Measurements from ENCODE around the gene RTN4RL2. TPM values are rescaled to one million over a fixed set of nuclear protein-coding genes. Genes with fewer than 3 reads are reported as not detected.

RTN4RL2 gene
- total and polyA plus RNA-seq, 9 of the 15 experiments (the other 6 are each of a cell fraction or from before 2014, with no cell fraction given), result 0.06 to 1.9 (median 0.34) TPM; not detected in 4

- H3K4me1 ChIP-seq (replicated peaks in 1 of 2; ENCODE audit: control insufficient read depth in 2 of 2, insufficient read depth in 2 of 2, low read length in 2 of 2), result peaks cover 14 to 46% of the 10 kb centered on the region in 2 experiments
- ChIA-PET CTCF (ENCODE audit: low intra/inter-chr PET ratio) (no interaction called here), POLR2A (interaction anchor here (0.6 to 1.9 kb wide), 7 partner anchors 9 to 726 kb away, joined by 3 to 6 read pairs (median 4); no protein-coding TSS in a partner anchor)
- H3K27ac ChIP-seq (ENCODE audit: extremely low read depth, low read depth, low read length), result no peak overlapping the region
- no peak overlapping the region for H2AFZ ChIP-seq (ENCODE audit: low read depth, low read length)
- no TSS peak for BruUV-seq (replicated peaks)
- FAIRE-seq (no peak), DNase-seq (ENCODE audit: extremely low read depth in 1 of 4, low spot score in 3 of 4) (no peak), ATAC-seq (no peak)
- intact Hi-C loops (cut with micrococcal nuclease) (no loop called here), in situ Hi-C loops (cut with MboI) (no loop called here)
- no peak for TF ChIP-seq SMAD4 (CRISPR knock-in tag; conservative IDR thresholded peaks at IDR 0.05)
- 0 out of 2 replicates have a peak, but pooled peaks have one; percentile 6 for TF ChIP-seq SPI1 (IDR thresholded peaks at IDR 0.05; ENCODE audit: borderline replicate concordance, low read depth, low read length)
- no peaks in the 10 kb centered on the region for H3K9me1 ChIP-seq (ENCODE audit: control insufficient read depth, insufficient read depth, low read length)
- H3K4me2 ChIP-seq (ENCODE audit: insufficient read depth, low read length), result no peak overlapping the region
- H3K36me3 ChIP-seq (ENCODE audit: control insufficient read depth, insufficient read depth, low read length), result no peaks in the 10 kb centered on the region
- H3K27me3 ChIP-seq (ENCODE audit: control insufficient read depth in 2 of 2, insufficient read depth in 2 of 2, low read length in 2 of 2), result no peaks in the 10 kb centered on the region
- peaks cover 5% of the 10 kb centered on the region for H4K20me1 ChIP-seq (replicated peaks; ENCODE audit: control insufficient read depth, insufficient read depth, low read length)
- H3K79me2 ChIP-seq (ENCODE audit: control insufficient read depth, insufficient read depth, low read length), result no peaks in the 10 kb centered on the region
- WGBS (ENCODE audit: insufficient coverage, low coverage, missing lambda C conversion rate), result 72% methylated on average over 12 of the region's 14 CpGs
- H3K4me3 ChIP-seq, result no peak overlapping the region
- no peak overlapping the region for H3K9ac ChIP-seq (ENCODE audit: insufficient read depth in 1 of 2, low read depth in 2 of 2, low read length in 2 of 2)
- no peaks in the 10 kb centered on the region for H3K9me3 ChIP-seq (replicated peaks; ENCODE audit: control insufficient read depth, insufficient read depth, low read depth, low read length)
These were observed 3.6 kb downstream of the RTN4RL2 start for GRCh38 chr11:57463671-57464538.

GRCh38 chr11:57464539-57465181, 4.3 kb downstream of the RTN4RL2 start:
- intact Hi-C loops (cut with micrococcal nuclease) (no loop called here), in situ Hi-C loops (cut with MboI) (no loop called here)
- WGBS (ENCODE audit: insufficient coverage, low coverage, missing lambda C conversion rate), result 37% methylated on average over 24 of the region's 30 CpGs
- ATAC-seq, result peak; percentile 29
- no peaks in the 10 kb centered on the region for H3K36me3 ChIP-seq (ENCODE audit: control insufficient read depth, insufficient read depth, low read length)
- no peak overlapping the region for H3K27ac ChIP-seq (ENCODE audit: extremely low read depth, low read depth, low read length)
- peaks cover 7 to 39% of the 10 kb centered on the region in 2 experiments for H3K4me1 ChIP-seq (replicated peaks in 1 of 2; ENCODE audit: control insufficient read depth in 2 of 2, insufficient read depth in 2 of 2, low read length in 2 of 2)
- CTCF ChIA-PET (ENCODE audit: low intra/inter-chr PET ratio), result no interaction called here
- H3K79me2 ChIP-seq (ENCODE audit: control insufficient read depth, insufficient read depth, low read length), result no peaks in the 10 kb centered on the region
- peak; percentile 29 to 64 (median 60) for DNase-seq (ENCODE audit: extremely low read depth in 1 of 4, low spot score in 3 of 4)
- no peaks in the 10 kb centered on the region for H3K9me1 ChIP-seq (ENCODE audit: control insufficient read depth, insufficient read depth, low read length)
- POLR2A ChIA-PET, result interaction anchor here (0.7 to 1.3 kb wide), 4 partner anchors 9 to 725 kb away, joined by 3 to 5 read pairs (median 4); no protein-coding TSS in a partner anchor
- peaks cover 5% of the 10 kb centered on the region for H4K20me1 ChIP-seq (replicated peaks; ENCODE audit: control insufficient read depth, insufficient read depth, low read length)
- no peak overlapping the region for H3K4me2 ChIP-seq (ENCODE audit: insufficient read depth, low read length)
- BruUV-seq (replicated peaks), result no TSS peak
- no peak overlapping the region for H3K4me3 ChIP-seq
- H2AFZ ChIP-seq (ENCODE audit: low read depth, low read length), result no peak overlapping the region
- no peak for FAIRE-seq
- H3K9me3 ChIP-seq (replicated peaks; ENCODE audit: control insufficient read depth, insufficient read depth, low read depth, low read length), result no peaks in the 10 kb centered on the region
- H3K9ac ChIP-seq (ENCODE audit: insufficient read depth in 1 of 2, low read depth in 2 of 2, low read length in 2 of 2), result peak overlapping the region in 1 of 2 experiments; percentile 67; a peak in 2 of 4 replicates
- H3K27me3 ChIP-seq (ENCODE audit: control insufficient read depth in 2 of 2, insufficient read depth in 2 of 2, low read length in 2 of 2), result no peaks in the 10 kb centered on the region
- TF ChIP-seq NRF1 (conservative IDR thresholded peaks at IDR 0.05 in 1 of 2, IDR thresholded peaks at IDR 0.05 in 1 of 2), result peak; percentile 13; a peak in 1 of 4 replicates
- TF ChIP-seq BDP1 (IDR thresholded peaks at IDR 0.05; ENCODE audit: insufficient read depth, insufficient read length), result no peak
- no peak for TF ChIP-seq E2F1 (CRISPR knock-in tag; IDR thresholded peaks at IDR 0.05)
- no peak for TF ChIP-seq TSC22D4 (tag; IDR thresholded peaks at IDR 0.05)
- TF ChIP-seq SMARCC2 (IDR thresholded peaks at IDR 0.05; ENCODE audit: low read depth), result no peak
- TF ChIP-seq TCF7L2 (IDR thresholded peaks at IDR 0.05; ENCODE audit: low read depth, low read length), result no peak
- TF ChIP-seq MTA3 (IDR thresholded peaks at IDR 0.05; ENCODE audit: borderline replicate concordance), result no peak
- TF ChIP-seq FIP1L1 (IDR thresholded peaks at IDR 0.05; ENCODE audit: low read depth, low read length, poor library complexity, severe bottlenecking), result no peak
- peak; percentile 38; the same call in 1 of the 2 replicates for TF ChIP-seq NFE2 (IDR thresholded peaks at IDR 0.05; ENCODE audit: low read depth)
- no peak for TF ChIP-seq MTA2 (IDR thresholded peaks at IDR 0.05; ENCODE audit: low read depth)
- no peak for TF ChIP-seq CBFA2T3 (IDR thresholded peaks at IDR 0.05)
